Subcutaneous abdominal adipose tissue (tissue), 5 donors: Measurements from ENCODE around the gene OR2T5.
"Not testable (repeated sequence)": the region's sequence is repeated elsewhere in the genome, so short reads cannot be mapped to it uniquely, and the experiment has no call there.

ENCODE experiments used
- H3K27ac ChIP-seq: one replicate; pipeline ENCODE4 v1.7.0; 2013; ENCODE audit warnings: low read depth, mild to moderate bottlenecking, inconsistent platforms, low read length, moderate library complexity
- H3K27me3 ChIP-seq, 5 donors: one replicate each; pipeline ENCODE4 v1.7.0; 2013; ENCODE audit warnings: low read length in 5 of 5, inconsistent platforms in 1 of 5; ENCODE audit not compliant: control insufficient read depth in 5 of 5, insufficient read depth in 4 of 5
- H3K36me3 ChIP-seq, 5 donors: one replicate each; pipeline ENCODE4 v1.7.0; 2013; ENCODE audit warnings: low read length in 5 of 5; ENCODE audit not compliant: control insufficient read depth in 5 of 5, insufficient read depth in 5 of 5
- H3K4me1 ChIP-seq, 5 donors: one replicate each; pipeline ENCODE4 v1.7.0; 2013; ENCODE audit warnings: low read length in 5 of 5, mild to moderate bottlenecking in 3 of 5, moderate library complexity in 1 of 5; ENCODE audit not compliant: control insufficient read depth in 5 of 5, insufficient read depth in 5 of 5
- H3K4me3 ChIP-seq, 5 donors: one replicate each; pipeline ENCODE4 v1.7.0; 2013; ENCODE audit warnings: low read length in 5 of 5, low read depth in 1 of 5
- H3K9ac ChIP-seq, 5 donors: one replicate each; pipeline ENCODE4 v1.7.0; 2013; ENCODE audit warnings: low read length in 5 of 5, mild to moderate bottlenecking in 4 of 5, moderate library complexity in 3 of 5
- H3K9me3 ChIP-seq, 5 donors: one replicate each; pipeline ENCODE4 v1.7.0; 2013; ENCODE audit warnings: low read length in 5 of 5; ENCODE audit not compliant: control insufficient read depth in 5 of 5
- donor health status: healthy.
- donor health status: healthy.
- donor health status: healthy.
- donor health status: healthy.
- donor health status: healthy.

The OR2T5 gene

DNA sequence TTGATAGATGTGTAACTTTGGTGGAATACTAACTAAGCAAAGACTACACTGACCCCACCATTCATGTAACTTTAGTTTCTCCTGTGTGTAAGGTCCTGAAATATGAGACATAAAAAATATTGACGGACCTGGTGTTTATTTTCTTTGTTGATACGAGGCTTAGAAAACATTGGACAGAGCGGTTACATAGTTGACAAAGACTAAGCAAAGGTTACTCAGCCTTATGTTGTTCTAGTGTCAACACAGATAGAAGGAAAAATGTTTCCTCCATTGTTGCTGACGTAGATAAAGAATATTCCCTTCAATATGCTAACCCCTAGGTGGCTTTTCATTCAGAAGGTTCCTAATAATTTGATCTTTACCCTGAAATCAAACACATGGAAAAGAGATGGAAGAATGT lies 33.3 kb upstream of the OR2T5 start:
- H3K27ac ChIP-seq, H3K4me1 ChIP-seq, H3K4me3 ChIP-seq, H3K9me3 ChIP-seq, H3K36me3 ChIP-seq, H3K27me3 ChIP-seq, H3K9ac ChIP-seq: not testable (repeated sequence)

DNA sequence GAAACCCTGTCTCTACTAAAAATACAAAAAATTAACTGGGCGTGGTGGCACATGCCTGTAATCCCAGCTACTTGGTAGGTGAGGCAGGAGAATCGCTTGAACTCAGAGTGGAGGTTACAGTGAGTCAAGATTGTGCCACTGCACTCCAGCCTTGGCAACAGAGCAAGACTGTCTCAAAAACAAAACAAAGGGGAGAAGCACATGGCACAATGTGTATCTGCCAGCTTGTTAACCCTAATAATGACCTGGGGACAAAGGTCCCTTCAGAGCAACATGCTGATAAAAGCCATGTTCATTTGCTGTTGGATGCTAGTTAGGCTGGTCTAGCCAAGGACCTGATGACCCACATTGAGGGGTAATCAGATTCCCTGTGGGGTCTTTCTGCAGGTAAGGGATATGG lies 31.8 kb upstream of the OR2T5 start:
- H3K27me3 ChIP-seq, H3K27ac ChIP-seq, H3K9me3 ChIP-seq, H3K4me3 ChIP-seq, H3K9ac ChIP-seq, H3K36me3 ChIP-seq, H3K4me1 ChIP-seq: not testable (repeated sequence)

DNA sequence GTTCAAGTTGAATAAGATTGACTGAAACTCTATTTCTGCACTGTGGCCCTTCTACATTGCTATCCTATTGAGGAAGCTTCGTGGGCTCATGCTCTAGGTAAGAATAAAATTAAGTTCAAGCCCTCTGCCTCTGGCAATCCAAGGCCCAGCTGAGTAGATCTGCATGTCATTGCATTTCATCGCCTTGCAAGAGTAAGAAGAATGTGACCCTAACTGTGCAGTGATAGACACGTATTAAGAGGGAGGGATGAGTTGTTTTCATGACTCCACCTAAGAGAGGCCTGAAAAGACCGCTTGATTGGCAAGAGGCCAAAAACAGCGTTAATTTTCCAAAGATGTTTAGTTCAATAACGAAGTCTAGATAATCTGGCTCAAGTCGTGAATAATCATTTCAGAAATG lies 29.3 kb upstream of the OR2T5 start:
- not testable (repeated sequence) for H3K4me1 ChIP-seq, H3K36me3 ChIP-seq, H3K27ac ChIP-seq, H3K9me3 ChIP-seq, H3K4me3 ChIP-seq, H3K9ac ChIP-seq, H3K27me3 ChIP-seq

DNA sequence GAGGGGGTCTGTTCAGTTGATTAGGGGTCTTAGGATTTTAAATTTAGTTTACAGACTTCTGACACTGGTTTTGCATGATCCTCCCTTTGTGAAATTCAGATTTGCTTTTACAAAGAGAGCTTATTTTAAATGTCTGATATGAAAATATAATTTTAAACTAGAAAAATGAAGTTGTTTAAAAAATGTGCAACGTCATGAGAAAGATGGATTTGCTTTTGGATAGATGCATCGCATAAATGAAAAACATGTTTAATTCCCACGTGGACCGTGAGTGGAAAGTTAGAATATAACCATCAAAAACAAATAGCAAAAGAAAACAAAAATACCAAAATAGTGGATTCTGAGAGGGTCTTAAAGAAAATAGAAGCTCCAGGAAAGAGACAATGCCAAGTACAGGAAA lies 17.2 kb upstream of the OR2T5 start:
- no peak overlapping the region for H3K4me3 ChIP-seq
- no peaks in the 10 kb centered on the region for H3K4me1 ChIP-seq
- H3K9me3 ChIP-seq: no peaks in the 10 kb centered on the region
- H3K9ac ChIP-seq: no peak overlapping the region
- H3K36me3 ChIP-seq: no peaks in the 10 kb centered on the region
- no peaks in the 10 kb centered on the region for H3K27me3 ChIP-seq
- H3K27ac ChIP-seq: no peak overlapping the region

DNA sequence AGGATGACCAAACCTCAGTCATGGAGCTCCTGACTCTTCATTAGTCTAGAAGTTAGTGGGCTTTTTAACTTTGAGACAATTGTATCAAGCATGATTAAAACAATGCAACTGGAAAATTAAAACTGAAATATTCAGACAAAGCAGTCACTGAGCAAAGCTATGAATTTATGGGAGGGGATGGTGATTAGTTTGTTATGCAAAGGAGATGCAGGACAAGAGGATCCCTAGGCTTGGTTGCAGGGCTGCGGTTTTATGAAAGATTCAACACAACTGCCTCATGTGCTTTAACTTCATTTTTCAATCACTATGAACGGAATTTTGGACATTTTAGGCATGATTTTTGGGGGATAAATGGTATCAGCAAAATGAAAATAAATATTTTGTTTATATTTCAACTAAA lies 16.3 kb upstream of the OR2T5 start:
- H3K36me3 ChIP-seq, H3K27me3 ChIP-seq, H3K27ac ChIP-seq, H3K4me1 ChIP-seq, H3K9me3 ChIP-seq, H3K9ac ChIP-seq, H3K4me3 ChIP-seq: not testable (repeated sequence)

DNA sequence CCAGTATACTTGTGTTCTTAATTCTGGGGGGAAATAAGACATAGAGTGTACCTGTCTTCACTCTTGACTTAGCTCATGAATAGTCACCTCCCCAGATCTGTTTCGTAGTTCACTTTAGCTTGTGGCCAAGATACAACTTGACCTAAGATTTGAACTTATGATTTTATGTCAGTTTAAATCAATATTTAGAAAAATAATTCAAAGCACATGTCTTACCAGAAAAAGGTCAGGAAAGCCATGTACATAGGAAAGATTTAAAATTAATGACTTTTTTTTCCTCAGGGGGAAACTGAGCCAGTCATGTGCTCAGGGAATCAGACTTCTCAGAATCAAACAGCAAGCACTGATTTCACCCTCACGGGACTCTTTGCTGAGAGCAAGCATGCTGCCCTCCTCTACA lies 15.3 kb upstream of the OR2T5 start, which contains the start of gene OR2T3:
Gene OR2T3, plus strand, starts transcription at position 301 of the 400 bp plus-strand sequence. Its CDS starts 0 bp downstream, at position 301.
- H3K36me3 ChIP-seq, H3K4me3 ChIP-seq, H3K9me3 ChIP-seq, H3K27me3 ChIP-seq, H3K9ac ChIP-seq, H3K4me1 ChIP-seq, H3K27ac ChIP-seq: not testable (repeated sequence)

DNA sequence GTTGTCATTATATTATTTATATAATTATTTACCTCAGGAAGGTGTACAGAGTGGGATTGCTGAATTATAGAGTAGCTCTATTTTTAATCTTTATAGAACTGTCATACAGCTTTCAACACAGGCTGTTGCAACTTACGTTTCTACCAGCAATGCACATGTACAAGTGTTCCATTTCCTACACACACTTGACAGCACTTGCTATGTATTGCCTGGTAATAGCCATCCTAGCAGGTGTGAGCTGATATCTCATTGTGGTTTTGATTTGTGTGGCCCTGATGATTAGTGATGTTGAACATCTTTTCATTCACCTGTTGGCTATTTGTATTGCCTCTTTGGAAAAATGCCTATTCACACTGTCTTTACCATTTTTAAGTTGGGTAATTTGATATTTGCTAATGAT lies 12.7 kb upstream of the OR2T5 start:
- H3K9ac ChIP-seq: not testable (repeated sequence)

DNA sequence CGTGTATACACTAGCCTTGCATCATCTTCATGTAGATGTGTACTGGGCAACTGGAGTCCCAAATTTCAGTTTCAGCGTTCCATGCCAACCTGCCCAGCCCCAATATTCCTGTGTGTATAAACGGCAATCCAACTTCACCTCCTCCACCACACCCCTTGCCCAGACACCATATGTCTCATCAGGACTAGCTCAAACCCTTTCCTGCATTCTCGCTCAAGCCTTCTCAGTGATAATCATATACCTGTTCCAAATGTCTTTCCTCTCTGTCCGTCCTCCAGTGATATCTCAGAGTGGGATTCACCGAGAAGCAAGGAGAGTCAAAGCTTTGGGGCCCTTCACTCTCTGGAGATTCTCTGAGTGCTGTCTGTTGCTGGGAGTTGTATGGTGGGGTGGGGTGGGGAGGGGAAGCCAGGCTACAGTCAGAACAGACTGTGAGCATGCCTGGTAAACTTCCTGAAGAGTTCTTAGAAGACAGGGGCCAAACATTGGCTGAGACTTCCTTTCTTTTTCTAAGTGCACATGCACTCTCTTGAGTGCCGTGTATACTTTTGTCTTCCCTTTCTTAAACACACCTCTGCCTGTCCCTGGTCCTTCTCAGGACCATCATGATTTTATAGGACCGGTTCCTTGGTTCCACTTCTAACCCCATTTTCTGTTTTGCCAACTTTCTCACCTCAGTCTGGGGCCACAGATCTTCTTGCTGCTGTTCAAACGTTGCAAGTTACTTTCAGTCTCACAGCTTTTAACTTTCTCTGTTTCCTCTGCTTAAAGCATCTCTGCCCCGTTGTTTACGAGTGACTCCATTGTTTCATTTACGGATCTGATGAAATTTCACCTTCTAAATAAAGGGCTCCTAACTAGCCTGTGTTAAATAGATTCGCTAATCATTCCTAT lies 6.5 kb upstream of the OR2T5 start:
- H3K9me3 ChIP-seq, H3K27ac ChIP-seq, H3K36me3 ChIP-seq, H3K9ac ChIP-seq, H3K4me3 ChIP-seq, H3K27me3 ChIP-seq, H3K4me1 ChIP-seq: not testable (repeated sequence)

More for the DNA sequence above, 12.7 kb upstream of the OR2T5 start:
- H3K27ac ChIP-seq, H3K4me3 ChIP-seq, H3K36me3 ChIP-seq, H3K4me1 ChIP-seq, H3K9me3 ChIP-seq, H3K27me3 ChIP-seq: not testable (repeated sequence)

DNA sequence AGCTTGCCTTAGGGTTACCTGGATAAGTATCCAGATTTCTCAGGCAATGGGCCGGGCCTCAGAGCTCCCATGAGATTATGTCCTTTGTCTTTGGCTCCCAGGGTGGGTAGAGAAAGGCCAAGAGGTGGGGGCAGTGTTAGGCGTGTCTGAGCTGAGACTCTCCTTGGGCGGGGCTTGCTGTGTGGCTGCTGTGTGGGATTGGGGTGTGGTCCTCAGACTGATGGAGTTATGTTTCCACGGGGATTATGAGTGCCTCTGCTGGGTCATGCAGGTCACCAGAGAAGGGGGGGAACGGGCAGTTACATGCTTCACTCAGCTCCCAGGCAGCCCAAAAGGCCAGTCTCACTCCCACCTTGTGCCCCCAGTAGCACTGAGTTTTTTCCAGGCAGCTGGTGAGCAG lies 8.3 kb downstream of the OR2T5 start:
- not testable (repeated sequence) for H3K27ac ChIP-seq, H3K4me3 ChIP-seq, H3K4me1 ChIP-seq, H3K9me3 ChIP-seq, H3K36me3 ChIP-seq, H3K9ac ChIP-seq, H3K27me3 ChIP-seq

DNA sequence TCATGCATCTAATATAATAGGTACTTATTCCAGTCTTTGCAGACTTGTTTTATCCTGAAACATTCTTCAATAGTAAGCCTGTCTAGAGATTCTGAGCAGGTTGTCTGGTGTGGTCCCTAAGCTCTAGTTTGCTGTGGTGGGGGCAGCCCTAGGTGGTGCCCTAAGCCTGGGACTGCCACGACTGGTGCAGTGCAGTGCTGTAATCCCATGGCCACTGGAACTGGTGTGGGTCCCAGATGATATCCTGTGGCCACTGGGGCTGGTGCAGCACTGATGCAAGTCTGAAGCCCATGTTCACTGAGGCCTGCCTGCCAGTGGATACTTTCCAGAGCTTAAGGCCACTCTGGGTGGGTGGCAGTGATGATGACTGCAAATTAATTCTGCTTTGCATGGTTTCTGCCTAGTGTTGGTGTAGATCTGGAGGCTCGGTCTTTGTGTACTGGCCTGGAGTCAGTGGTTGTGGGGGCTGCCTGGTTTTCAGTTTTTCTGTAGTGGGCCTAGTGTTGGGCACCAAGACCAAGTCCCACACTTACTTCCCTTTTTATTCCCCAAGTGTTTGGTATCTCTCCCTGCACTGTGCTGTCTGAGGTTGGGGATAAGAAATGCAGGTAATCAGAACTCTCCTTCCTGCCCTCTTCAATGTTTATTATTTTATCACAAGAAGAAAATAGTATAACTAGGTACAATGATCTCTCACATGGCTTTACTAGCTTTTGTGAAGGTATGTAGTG lies 12.1 kb downstream of the OR2T5 start:
- not testable (repeated sequence) for H3K9ac ChIP-seq, H3K27me3 ChIP-seq, H3K9me3 ChIP-seq, H3K4me3 ChIP-seq, H3K4me1 ChIP-seq, H3K36me3 ChIP-seq, H3K27ac ChIP-seq
